ENCODE measurements around the gene THAP3.
A peak's percentile ranks its signal among the peaks of the same experiment; 100 is the strongest.
"Not testable (repeated sequence)": the region's sequence is repeated elsewhere in the genome, so short reads cannot be mapped to it uniquely, and the experiment has no call there.

The THAP3 gene

GRCh38 chr1:6635161-6635909 lies 10.7 kb downstream of the THAP3 start:
- no peak for DNase-seq (ENCODE audit: low read depth)

- DNase-seq (ENCODE audit: low read depth), result no peak
Observed at GRCh38 chr1:6635910-6636760, 11.5 kb downstream of the THAP3 start.

GRCh38 chr1:6636778-6637177 lies 12.1 kb downstream of the THAP3 start:
- DNase-seq (ENCODE audit: low read depth), result not testable (repeated sequence)

GRCh38 chr1:6637770-6638169 lies 13.1 kb downstream of the THAP3 start:
- no peak for DNase-seq (ENCODE audit: low read depth)

GRCh38 chr1:6638226-6638625 lies 13.6 kb downstream of the THAP3 start:
- no peak for DNase-seq (ENCODE audit: low read depth)

- not testable (repeated sequence) for DNase-seq (ENCODE audit: low read depth)
Observed at GRCh38 chr1:6640867-6641266, 16.2 kb downstream of the THAP3 start.

GRCh38 chr1:6645018-6645417 lies 20.4 kb downstream of the THAP3 start:
- DNase-seq (ENCODE audit: low read depth), result no peak

GRCh38 chr1:6646499-6647148 lies 22.0 kb downstream of the THAP3 start:
- peak; percentile 10 for DNase-seq (ENCODE audit: low read depth)

GRCh38 chr1:6648556-6648955 lies 23.9 kb downstream of the THAP3 start:
- no peak for DNase-seq (ENCODE audit: low read depth)

- DNase-seq (ENCODE audit: low read depth), result no peak
Observed at GRCh38 chr1:6651909-6652308, 27.2 kb downstream of the THAP3 start.

- DNase-seq (ENCODE audit: low read depth), result no peak
Observed at GRCh38 chr1:6652986-6653385, 28.3 kb downstream of the THAP3 start.

- DNase-seq (ENCODE audit: low read depth), result no peak
Observed at GRCh38 chr1:6653436-6654290, 29.0 kb downstream of the THAP3 start.

GRCh38 chr1:6657138-6657537 lies 32.5 kb downstream of the THAP3 start:
- DNase-seq (ENCODE audit: low read depth), result no peak

GRCh38 chr1:6658359-6659060 lies 33.8 kb downstream of the THAP3 start:
- no peak for DNase-seq (ENCODE audit: low read depth)

GRCh38 chr1:6660415-6661049 lies 35.9 kb downstream of the THAP3 start:
- DNase-seq (ENCODE audit: low read depth), result no peak

GRCh38 chr1:6662468-6662867 lies 37.8 kb downstream of the THAP3 start:
- not testable (repeated sequence) for DNase-seq (ENCODE audit: low read depth)

GRCh38 chr1:6666696-6667095 lies 42.0 kb downstream of the THAP3 start:
- no peak for DNase-seq (ENCODE audit: low read depth)

- no peak for DNase-seq (ENCODE audit: low read depth)
Observed at GRCh38 chr1:6667139-6667538, 42.5 kb downstream of the THAP3 start.

GRCh38 chr1:6668503-6668902 lies 43.8 kb downstream of the THAP3 start:
- no peak for DNase-seq (ENCODE audit: low read depth)

GRCh38 chr1:6672558-6672957 lies 47.9 kb downstream of the THAP3 start:
- no peak for DNase-seq (ENCODE audit: low read depth)

Data from non-pigmented ciliary epithelial cell (primary cell).